NCI-H526 (cell line): Measurements from ENCODE around the gene KRTAP12-2.
"Not testable (repeated sequence)": the region's sequence is repeated elsewhere in the genome, so short reads cannot be mapped to it uniquely, and the experiment has no call there.

Experiments used
- DNase-seq, 2 experiments: peaks; one replicate each; lab custom pipeline; 2025; lab: John Stamatoyannopoulos, UW

KRTAP12-2 gene

DNA sequence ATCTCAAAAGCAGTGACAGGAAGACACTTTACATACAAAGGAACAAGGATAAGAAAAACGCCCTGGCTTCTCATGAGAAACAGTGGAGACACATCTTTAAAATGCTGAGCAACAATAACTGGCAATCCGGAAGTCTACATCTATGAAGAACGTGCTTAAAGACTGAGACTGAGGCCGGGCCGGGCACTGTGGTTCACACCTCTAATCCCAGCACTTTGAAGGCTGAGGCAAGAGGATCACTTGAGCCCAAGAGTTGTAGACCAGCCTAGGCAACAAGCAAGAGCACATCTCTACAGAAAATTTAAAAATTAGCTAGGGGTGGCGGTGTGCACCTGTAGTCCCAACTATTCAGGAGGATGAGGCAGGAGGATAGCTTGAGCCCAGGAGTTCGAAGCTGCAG, 17.4 kb upstream of the KRTAP12-2 start:
- DNase-seq: no peak

DNA sequence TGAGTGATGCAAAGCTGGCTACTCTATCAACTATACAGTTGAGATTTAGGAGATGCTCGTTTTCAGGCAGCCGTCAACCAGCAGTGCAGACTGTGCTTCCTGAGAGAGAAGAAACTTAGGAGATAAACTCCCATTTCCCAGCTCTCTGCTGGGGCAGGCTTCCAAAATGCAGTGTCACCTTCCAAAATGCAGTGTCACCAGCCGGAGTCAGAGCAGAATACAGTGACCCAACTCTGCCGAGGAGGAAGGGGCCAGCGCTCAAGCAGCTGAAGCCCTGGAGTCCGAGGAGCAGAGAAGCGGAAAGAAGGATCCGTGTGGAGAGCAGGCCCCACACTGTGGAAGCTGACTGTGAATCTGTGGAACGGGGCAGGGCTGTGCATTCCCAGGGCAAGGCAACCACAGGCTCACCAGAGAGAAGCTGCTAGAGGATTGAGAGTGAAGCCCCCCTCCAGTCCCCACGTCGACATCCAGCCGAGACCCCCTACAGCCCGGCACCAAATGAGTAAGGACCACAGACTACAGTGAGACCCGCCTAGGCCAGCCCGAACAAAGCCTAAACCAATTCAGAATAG, 15.9 kb upstream of the KRTAP12-2 start:
- DNase-seq: no peak

DNA sequence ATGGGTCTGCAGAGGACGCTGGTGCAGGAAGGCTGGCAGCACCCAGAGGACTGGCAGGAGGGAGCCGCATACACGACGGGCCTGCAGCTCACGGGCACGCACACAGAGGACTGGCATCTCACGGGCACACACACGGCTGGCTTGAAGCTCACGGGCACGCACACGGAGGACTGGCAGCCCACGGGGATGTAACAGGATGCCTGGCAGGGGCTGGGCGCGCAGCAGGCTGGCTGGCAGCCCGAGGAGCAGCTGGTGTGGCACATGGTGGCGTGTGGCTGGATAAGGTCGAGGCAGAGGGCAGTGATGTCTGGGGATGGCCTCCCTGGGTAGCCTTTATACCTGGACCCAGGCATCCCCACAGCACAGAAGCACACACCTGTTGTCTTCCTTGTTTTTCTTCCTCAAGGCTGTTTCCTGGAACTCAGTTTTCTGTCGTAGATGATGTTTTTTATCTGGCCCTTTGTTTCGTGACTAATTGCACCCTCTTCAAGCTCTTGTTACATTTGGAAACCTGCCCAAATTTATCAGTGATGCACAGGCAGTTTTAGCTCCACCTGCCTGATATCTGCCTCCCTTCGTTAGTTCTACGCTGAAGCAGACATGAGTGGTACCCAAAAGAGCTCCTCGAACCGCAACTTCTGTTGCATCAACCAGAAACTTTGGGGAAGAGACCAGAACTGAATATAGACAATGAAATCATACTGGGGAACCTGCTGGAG, 15.3 kb upstream of the KRTAP12-2 start, which contains the start of gene KRTAP12-1:
TSS of gene KRTAP12-1 (minus strand) at position 303 of the 719 bp plus-strand sequence. CDS start at position 263, 40 bp downstream.
- DNase-seq: no peak

DNA sequence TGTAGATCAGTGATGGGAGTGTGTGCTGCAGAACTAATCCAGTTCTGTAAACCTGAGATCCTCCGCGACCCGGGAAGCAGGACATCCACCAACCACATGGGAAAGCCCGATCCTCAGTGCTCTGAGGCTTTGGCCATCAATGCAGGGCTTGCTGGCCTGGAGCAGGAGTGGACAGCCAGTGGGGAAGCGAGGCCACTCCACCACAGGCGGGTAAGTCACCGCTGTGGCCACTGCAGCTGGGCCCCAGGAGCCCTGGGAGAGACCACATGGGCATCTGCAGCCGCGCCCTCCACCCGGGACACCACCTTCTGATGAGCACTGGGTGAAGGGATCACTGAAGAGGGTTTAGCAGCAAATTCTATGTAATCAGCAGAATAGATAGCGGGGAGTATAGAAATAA, 14.4 kb upstream of the KRTAP12-2 start:
- no peak for DNase-seq

DNA sequence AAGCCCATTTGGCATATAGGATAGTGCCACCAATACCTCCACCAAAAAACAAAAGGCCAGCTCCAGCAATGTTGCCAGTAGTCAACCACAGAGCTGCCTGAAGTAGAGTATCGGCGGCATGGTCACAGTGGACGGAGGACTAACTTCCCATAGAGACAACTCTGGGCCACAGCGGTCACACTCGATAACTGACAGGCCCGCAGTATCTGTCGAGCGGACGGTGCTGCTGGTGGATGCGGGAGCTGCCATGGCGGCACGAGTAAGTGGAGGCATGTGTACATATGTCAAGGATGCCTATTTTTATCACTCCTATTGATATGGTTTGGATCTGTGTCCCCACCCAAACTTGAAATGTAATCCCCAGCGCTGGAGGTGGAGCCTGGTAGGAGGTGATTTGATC, 11.2 kb upstream of the KRTAP12-2 start:
- DNase-seq: no peak

DNA sequence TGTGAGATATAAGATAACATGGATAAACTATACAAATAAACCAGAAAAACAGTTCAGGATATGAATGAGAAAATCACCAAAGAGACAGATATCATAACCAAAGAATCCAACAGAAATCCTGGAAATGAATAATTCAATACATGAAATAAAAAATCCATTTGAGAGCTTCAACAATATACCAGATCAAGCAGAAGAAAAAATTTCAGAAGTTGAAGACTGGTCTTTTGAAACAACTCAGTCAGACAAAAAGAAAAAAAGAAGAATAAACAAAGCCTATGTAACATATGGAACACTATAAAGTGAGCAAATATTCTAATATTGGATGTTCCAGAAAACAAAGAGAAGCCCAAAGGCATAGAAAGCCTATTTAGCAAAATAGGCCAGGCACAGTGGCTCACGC, 5.2 kb upstream of the KRTAP12-2 start:
- DNase-seq: no peak

DNA sequence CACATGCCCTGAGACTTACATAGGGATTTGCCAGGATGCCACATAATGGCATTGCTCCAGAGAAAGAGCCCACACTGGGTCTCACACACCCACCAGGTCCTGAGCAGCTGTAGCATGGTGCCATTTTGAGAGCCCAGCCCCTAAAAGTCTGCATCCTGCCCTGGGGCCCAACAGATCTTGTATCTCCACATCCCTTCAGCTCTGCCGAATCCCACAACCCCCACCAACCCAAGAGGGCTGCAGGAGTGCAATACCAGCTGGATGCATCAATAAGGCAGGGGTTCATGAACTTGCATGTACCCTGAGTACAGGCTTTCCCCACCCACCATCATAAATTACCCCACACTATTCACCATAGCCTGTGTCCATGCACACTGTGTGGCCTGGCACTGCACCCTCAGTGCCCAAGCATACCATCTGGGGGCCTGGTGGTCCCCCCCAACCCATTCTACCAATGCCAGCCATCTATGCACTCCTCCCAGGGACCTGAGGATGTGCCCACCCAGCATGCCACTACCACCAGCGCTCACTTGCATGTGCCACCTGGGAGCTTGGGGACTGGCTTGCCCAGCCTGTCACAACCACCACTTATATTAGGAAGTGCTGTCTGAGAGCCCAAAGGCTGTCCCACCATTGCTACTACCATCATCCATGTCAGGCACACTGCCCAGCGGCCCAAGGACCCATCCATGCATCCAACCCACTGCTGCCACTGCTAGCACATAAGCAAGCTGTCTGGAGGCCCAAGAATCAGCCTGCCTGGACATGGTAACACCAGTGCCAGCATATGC, 4.1 kb upstream of the KRTAP12-2 start:
- DNase-seq: no peak

DNA sequence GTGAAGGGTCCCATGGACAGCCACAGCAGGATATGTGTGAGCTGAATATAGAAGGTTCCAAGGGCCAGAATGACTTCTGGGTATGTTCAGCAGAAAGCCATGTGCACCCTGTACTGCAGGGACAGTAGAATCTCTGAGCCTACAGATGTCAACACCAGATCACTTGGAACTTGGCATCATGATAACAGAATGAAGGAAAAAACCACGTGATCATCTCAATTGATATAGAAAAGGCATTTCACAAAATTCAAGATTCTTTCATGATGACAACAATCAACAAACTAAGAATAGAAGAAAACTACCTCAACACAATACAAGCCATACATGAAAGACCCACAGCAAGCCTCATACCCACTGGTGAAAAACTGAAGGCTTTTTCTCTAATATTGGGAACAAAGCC, 885 bp upstream of the KRTAP12-2 start:
- no peak for DNase-seq

DNA sequence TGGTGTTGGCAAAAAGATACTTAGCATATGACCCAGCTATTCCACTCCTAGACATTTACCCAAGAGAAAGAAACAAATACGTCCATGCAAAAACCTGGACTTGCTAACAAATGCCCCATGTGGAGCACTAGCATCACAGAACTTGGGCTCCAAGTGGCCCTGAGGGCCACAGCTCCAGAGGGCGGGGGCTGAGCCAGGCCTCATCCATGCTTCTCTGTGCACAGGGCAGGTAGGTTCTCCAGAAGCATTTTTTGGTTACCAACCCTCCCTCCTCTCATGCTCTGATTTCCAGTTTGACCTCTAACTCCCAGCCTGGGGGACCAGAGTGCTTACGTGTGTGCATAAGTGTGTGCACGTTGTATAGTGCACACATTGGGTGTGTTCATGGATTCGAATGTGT, 2.0 kb downstream of the KRTAP12-2 start:
- no peak for DNase-seq

DNA sequence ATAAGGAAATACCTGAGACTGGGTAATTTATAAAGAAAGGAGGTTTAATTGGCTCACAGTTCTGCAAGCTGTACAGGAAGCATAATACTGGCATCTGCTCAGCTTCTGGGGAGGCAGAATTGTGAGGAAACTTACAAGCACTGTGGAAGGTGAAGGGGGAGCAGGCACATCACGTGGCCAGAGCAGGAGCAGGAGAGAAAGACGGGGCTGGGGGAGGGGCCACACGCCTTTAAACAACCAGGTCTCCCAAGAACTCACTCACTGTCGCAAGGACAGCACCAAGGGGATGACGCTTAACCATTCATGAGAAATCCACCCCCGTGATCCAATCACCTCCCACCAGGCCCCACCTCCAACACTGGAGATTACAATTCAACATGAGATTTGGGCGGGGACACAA, 5.2 kb downstream of the KRTAP12-2 start:
- not testable (repeated sequence) for DNase-seq

DNA sequence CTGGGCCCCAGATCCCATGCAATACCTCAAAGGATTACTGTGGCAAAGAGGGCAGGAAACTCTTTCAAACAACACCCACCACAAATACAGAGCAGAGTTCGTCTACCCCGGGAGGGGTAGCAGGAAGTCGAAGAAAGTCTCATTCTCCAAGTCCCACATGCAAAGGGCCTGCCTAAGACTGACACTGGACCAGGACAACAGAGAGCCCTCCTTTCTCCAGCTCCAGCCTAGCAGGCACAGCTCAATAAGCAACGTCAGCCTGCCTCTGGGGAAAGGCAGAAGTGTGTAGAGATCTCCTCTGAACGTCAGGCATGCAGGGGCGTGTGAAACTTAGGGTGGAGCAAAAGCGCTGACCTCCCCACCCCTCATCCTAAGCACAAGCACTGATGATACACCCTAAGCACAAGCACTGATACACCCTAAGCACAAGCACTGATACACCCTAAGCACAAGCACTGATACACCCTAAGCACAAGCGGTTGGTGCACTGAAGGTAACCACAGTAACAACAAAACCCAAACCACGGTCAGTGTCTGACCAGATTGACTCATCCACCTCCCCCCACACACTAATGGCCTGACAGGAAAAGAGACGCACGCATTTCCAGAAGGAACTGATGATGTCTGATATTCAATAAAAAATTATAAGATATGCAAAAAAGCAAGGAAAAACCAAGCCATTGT, 7.7 kb downstream of the KRTAP12-2 start:
- no peak for DNase-seq

DNA sequence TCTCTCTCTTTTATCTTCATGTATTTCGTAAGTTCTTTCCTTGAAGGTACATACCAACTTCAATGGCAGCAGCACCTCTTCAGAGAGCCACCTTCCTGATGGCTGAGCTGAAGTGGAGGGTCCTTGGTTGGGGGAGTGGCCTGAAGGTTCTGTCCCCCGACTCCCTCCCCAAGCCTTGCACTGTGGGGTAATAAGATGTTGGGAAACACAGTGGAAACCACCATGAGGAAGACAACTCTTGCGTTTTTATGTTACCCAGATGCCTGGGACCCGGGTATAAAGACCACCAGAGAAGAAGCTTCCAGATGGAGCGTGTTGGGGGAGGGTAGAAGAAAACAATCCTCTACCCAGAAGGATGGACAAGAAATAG, 8.2 kb downstream of the KRTAP12-2 start:
- no peak for DNase-seq

DNA sequence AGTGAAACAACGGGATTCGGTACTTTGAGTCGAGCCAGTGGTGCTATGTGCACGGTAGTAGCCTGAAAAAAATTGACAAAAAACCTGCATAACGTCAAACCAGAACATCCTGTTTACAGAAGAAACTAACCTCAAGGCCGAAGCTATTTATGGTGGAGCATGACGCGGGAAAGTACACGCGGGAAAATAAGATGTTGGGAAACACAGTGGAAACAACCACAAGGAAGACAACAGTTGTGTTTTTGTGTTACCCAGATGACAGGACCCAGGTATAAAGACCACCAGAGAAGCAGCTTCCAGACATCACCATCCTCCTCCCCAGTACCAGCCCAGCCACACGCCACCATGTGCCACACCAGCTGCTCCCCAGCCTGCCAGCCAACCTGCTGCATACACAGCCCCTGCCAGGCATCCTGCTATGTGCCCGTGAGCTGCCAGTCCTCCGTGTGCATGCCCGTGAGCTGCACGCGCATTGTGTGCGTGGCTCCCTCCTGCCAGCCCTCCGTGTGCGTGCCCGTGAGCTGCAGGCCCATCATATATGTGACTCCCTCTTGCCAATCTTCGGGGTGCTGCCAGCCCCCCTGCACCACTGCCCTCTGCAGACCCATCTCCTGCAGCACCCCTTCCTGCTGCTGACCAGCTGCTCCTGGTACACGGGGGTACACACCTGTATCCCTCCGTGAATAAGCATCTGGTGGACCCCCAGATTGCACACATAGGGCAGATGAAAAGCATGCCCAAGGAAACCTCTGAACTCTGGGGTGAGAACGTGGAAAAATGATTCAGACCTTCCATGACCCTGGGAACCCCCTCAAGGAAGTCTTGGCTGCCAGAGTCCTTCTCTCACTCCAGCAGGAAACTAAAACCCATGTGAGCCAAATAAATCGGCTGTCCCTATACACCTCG, 8.8 kb downstream of the KRTAP12-2 start, which contains the start of gene KRTAP12-3:
TSS of gene KRTAP12-3 (plus strand) at position 298 of the 906 bp plus-strand sequence. CDS start at position 346, 48 bp downstream.
- no peak for DNase-seq

DNA sequence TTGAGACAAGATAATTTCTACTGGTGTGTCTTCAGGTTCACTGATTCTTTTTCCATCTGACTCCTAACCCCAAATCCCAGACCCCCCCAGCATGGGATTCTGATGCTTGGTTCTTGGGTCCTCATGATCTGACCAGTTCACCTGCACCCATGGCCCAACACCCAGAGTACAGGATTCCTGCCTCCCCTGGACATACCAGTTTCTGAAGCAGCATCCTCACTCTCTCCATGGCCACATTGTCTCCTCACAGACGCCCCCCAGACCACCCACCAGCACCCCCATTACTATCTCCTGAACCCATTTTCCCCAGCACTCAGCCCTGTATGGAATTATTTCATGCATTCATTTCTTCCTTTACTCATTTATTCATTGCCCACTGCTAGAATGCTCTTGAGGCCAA, 9.9 kb downstream of the KRTAP12-2 start:
- DNase-seq: no peak

DNA sequence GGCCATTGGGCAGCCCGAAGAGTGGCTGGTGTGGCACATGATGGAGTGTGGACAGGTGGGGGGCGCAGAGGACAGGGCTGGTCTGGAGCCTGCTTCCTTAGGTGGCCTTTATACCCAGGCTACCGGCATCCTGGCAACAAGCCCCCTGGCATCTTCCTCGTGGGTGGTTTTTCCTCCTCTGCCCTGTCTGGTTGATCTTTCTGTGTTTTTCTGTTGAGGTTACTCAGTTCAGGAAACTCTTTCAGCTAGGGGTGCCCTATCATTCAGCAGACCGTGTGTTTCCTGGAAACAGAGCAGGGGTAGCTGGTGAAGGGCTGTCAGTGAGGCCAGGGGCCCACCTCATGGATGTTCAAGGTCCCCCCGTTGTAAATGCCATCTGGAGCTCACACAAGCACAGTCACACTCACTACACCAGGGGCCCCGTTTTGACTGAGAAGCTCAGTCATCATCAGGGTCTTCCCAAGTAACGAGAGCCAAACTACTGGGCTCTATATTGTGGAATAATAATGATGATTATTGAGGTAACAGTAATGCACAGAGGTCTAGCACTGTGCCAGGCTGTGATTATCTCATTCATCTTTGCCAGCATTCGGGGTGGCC, 12.1 kb downstream of the KRTAP12-2 start, which contains the start of gene KRTAP12-4:
TSS of gene KRTAP12-4 (minus strand) at position 84 of the 600 bp plus-strand sequence. CDS start at position 39, 45 bp downstream.
- DNase-seq: no peak

DNA sequence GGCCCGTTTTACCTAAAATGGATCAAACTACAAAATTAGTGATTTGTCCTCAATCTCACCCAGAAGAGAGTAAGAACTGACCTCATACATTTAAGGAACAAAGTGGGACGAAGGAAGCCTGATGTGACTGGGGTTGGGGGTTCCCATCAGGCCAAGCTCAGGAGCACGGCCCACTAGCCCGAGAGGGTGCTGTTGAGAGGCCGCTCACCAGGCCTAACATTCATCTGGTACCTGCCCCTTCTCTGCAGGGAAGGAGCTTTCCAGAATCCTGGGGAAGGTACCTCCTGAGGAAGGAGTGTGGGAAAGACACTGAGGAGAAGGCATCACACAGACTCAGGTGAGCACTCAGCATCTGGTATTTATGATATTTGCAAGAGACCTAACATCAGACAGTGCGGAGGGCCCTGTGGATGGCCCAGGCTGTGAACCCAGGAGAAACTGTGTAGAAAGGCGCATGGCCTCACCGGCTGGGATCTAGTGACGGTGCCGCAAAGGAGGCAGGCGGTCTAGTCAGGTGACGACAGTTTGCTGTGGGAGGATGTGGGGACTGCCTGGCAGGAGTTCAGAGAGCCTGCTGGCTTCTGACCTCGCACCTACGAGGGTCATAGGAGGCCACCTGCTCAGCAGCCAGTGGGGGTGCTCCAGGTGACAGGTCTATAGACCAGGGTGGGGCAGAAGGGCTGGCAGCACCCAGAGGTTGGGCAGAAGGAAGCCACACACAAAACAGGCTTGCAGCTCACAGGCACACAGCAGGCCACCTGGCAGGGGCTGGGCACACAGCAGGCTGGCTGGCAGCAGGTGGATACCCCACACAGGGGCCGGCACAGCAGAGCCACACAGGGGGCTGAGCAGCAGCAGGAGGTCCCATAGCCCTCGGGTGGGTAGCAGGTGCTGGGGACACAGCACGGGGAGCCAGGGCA, 12.8 kb downstream of the KRTAP12-2 start:
- DNase-seq: no peak

DNA sequence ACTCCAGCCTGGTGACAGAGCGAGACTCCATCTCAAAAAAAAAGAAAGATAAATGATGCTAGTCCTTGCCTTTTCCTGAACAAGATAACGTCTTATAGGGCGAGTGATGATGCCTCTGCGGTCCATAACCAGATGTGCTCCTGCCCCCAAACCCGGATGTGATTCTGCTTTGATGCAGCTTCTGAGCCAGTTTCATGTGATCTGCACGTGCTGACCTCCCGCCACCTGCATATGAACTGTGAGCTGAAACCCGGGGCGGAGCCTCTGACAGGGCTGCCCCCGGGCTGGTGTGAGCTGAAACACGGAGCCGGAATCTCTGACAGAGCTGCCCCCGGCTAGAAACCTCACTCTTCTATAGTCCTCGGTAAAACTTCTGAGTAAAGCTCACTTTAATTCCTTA, 13.6 kb downstream of the KRTAP12-2 start:
- DNase-seq: peak in 1 of 2 experiments; percentile 3

DNA sequence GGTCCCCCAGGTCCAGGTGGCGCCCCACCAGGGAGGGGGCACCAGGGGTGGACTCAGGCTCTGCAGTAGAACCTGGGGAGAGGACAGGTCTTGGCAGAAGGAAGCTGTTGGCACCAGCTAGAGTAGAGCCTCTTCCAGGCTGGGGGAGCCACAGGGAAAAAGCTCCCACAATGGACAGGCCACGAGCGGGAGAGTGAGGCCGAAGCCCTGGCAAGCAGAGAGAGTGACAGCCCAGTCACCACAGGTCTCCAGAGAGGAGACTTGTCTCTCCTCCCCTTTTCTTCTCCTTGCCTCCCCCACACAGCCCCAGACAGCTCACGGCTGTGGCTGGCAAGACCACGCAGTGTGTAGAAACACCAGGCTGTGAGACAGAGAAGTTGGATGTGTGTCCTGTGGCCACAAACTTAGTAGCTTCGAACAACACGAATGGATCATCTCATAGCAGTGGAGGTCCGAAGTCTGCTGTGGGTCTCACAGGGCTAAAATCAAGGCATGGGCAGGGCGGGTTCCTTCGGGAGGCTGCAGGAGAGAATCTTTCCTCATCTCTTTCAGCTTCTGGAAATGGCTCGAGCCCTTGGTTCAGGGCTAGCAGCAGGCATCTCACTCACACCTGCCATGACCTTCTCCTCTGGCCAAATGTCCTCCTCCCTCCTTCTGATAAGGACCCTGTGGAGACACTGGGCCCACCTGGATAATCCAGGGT, 15.6 kb downstream of the KRTAP12-2 start:
- no peak for DNase-seq
